ENCODE measurements around the gene ASIC4.
A peak's percentile ranks its signal among the peaks of the same experiment; 100 is the strongest.

Gene ASIC4

DNA sequence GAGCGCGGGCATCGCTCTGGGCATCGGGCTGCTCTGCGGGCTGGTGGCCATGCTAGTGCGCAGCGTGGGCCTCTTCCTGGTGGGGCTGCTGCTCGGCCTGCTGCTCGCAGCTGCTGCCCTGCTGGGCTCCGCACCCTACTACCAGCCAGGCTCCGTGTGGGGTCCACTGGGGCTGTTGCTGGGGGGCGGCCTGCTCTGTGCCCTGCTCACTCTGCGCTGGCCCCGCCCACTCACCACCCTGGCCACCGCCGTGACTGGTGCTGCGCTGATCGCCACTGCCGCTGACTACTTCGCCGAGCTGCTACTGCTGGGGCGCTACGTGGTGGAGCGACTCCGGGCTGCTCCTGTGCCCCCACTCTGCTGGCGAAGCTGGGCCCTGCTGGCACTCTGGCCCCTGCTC is 33.3 kb downstream of the ASIC4 start:
- Histone ChIP-seq H3K4me3 (ENCODE audit: extremely low read depth, insufficient read depth, low read length, poor library complexity, severe bottlenecking) (no peak overlapping the region), H3K9me3 (ENCODE audit: control insufficient read depth, low read length) (no peaks in the 10 kb centered on the region), H3K27ac (ENCODE audit: low read depth, low read length, severe bottlenecking) (no peak overlapping the region), H3K36me3 (ENCODE audit: control insufficient read depth, insufficient read depth, low read length) (no peaks in the 10 kb centered on the region), H3K4me1 (ENCODE audit: control insufficient read depth, insufficient read depth, low read length, poor library complexity, severe bottlenecking) (peaks cover 5% of the 10 kb centered on the region)
- WGBS, 2 experiments (ENCODE audit: insufficient coverage in 2 of 2), result 95 to 96% methylated on average over 26 of the region's 26 CpGs

DNA sequence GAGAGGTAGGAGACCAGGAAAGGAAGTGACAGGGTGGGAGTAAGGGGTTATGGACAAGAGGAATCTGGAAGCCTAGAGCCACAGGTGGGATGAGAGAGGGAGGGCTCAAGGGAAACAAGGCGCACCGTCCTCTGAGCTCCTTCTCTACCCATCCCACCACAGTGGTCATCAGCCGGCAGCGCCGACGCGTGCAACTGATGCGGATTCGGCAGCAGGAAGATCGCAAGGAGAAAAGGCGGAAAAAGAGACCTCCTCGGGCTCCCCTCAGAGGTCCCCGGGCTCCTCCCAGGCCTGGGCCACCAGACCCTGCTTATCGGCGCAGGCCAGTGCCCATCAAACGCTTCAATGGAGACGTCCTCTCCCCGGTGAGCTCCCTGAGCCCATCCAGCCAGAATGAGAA is 34.7 kb downstream of the ASIC4 start:
- H3K9me3 ChIP-seq (ENCODE audit: control insufficient read depth, low read length), result no peaks in the 10 kb centered on the region
- no peaks in the 10 kb centered on the region for H3K36me3 ChIP-seq (ENCODE audit: control insufficient read depth, insufficient read depth, low read length)
- no peak overlapping the region for H3K27ac ChIP-seq (ENCODE audit: low read depth, low read length, severe bottlenecking)
- 95 to 96% methylated on average over 10 to 16 of the region's 18 CpGs for WGBS, 2 experiments (ENCODE audit: insufficient coverage in 2 of 2)
- peaks cover 4% of the 10 kb centered on the region for H3K4me1 ChIP-seq (ENCODE audit: control insufficient read depth, insufficient read depth, low read length, poor library complexity, severe bottlenecking)
- no peak overlapping the region for H3K4me3 ChIP-seq (ENCODE audit: extremely low read depth, insufficient read depth, low read length, poor library complexity, severe bottlenecking)

DNA sequence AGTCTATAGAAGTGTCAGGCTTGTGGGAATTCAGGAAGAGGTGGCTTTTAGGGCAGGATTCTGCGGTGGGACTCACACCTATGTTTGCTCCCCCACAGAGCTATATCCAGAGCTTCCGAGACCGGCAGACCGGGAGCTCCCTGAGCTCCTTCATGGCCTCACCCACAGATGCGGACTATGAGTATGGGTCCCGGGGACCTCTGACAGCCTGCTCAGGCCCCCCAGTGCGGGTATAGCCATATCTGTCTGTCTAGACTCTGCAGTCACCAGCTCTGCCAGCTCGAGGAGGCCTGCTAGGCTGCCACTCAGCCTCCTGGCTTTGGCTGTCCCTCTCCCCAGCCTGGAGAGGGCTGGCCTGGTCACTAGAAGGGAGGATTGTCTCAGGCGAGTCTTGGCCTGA is 35.3 kb downstream of the ASIC4 start:
- no peak overlapping the region for H3K4me3 ChIP-seq (ENCODE audit: extremely low read depth, insufficient read depth, low read length, poor library complexity, severe bottlenecking)
- no peak overlapping the region for H3K27ac ChIP-seq (ENCODE audit: low read depth, low read length, severe bottlenecking)
- 90 to 92% methylated on average over 6 to 8 of the region's 9 CpGs for WGBS, 2 experiments (ENCODE audit: insufficient coverage in 2 of 2)
- H3K4me1 ChIP-seq (ENCODE audit: control insufficient read depth, insufficient read depth, low read length, poor library complexity, severe bottlenecking), result no peaks in the 10 kb centered on the region
- no peaks in the 10 kb centered on the region for H3K36me3 ChIP-seq (ENCODE audit: control insufficient read depth, insufficient read depth, low read length)
- H3K9me3 ChIP-seq (ENCODE audit: control insufficient read depth, low read length), result no peaks in the 10 kb centered on the region

DNA sequence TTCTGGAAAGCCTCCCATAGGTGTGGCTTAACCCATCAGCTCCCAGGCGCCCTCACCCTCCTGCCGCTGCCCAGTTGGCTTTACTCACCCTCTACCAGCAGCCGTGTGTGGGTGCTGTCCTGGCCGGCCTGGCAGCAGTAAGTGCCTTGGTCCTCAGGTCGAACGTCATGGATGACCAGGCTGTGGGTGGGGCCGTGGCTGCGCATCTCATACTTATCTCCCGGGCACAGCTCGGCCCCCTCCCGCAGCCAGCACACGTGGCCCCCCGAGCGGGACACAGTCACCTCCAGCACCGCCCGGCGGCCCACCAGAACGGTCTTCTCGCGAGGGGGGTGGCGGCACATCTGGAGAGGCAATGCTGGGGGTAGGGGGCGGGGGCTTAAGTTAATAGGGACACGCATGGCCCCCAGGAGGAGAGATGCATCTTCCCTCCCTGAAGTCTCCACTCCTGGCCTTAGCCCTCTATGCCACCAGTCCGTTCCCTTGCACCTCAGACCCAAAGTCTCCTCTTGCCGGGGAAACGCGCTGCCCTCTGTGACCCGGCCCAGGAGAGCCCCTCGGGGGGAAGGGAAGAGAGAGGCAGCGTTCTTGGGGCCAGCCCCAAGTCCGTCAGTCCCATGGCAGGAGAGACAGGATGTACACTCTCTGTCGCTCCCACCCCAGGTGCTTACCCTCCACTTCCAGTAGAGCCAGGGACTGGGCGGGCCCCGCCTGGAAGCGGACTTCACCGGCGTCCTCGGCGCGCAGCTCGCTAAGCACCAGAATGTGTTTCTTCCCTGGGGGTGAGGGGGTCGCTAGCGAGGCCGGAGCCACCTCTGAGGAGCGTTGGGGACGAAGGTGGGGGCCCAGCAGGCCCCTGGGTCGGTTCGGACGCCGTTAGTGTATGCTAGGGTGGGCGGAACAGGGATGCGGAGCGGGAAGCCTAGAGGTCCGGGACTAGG is 37.4 kb downstream of the ASIC4 start:
- Histone ChIP-seq H3K27ac (ENCODE audit: low read depth, low read length, severe bottlenecking) (no peak overlapping the region), H3K4me1 (ENCODE audit: control insufficient read depth, insufficient read depth, low read length, poor library complexity, severe bottlenecking) (no peaks in the 10 kb centered on the region)
- WGBS, 2 experiments (ENCODE audit: insufficient coverage in 2 of 2), result 1 to 4% methylated on average over 24 to 30 of the region's 54 CpGs

DNA sequence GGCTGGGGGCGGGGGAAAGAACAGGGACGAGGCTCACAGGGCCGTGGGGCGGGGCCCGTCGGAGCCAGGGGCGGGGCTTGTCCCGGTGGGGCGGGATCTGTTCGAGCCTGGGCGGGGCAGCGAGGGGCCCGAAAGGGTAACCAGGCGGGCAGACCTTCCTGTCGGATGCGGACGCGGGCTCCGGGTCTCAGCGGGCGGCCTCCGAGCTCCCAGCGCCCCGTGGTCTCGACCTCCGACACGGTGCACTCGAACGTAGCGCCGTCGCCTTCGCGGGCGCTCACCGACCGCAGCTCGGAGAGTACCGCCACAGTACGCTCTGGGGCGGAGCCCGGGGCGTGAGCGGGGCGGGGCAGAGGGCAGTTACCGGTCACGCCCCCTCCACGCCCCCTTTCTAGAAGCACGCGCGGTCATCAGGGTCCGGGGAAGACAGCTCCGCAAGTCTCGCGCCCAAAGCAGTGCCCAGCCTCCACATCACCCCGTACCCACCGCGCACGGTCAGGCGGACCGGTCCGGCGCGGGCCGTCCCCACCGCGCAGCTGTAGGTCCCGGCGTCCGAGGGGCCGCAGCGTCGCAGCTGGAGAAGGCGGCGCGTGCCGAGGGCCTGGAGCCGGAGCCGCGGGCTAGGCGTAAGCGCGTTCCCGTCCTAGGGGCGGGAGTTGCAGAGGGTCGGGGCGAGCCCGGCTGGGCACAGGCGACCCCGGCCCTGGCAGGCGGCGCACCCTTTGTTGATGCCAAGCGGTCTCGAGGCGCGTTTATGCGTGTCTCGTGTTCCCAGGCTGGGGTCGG is 38.3 kb downstream of the ASIC4 start:
- Histone ChIP-seq H3K4me3 (ENCODE audit: extremely low read depth, insufficient read depth, low read length, poor library complexity, severe bottlenecking) (peak overlapping the region; percentile 61), H3K27ac (ENCODE audit: low read depth, low read length, severe bottlenecking) (peak overlapping the region; percentile 41), H3K4me1 (ENCODE audit: control insufficient read depth, insufficient read depth, low read length, poor library complexity, severe bottlenecking) (no peaks in the 10 kb centered on the region), H3K36me3 (ENCODE audit: control insufficient read depth, insufficient read depth, low read length) (no peaks in the 10 kb centered on the region), H3K9me3 (ENCODE audit: control insufficient read depth, low read length) (no peaks in the 10 kb centered on the region)
- WGBS, 2 experiments (ENCODE audit: insufficient coverage in 2 of 2), result 2 to 3% methylated on average over 85 to 94 of the region's 99 CpGs

More for the DNA sequence above, 37.4 kb downstream of the ASIC4 start:
- H3K4me3 ChIP-seq (ENCODE audit: extremely low read depth, insufficient read depth, low read length, poor library complexity, severe bottlenecking), result peak overlapping the region; percentile 61
- H3K9me3 ChIP-seq (ENCODE audit: control insufficient read depth, low read length), result no peaks in the 10 kb centered on the region
- no peaks in the 10 kb centered on the region for H3K36me3 ChIP-seq (ENCODE audit: control insufficient read depth, insufficient read depth, low read length)

DNA sequence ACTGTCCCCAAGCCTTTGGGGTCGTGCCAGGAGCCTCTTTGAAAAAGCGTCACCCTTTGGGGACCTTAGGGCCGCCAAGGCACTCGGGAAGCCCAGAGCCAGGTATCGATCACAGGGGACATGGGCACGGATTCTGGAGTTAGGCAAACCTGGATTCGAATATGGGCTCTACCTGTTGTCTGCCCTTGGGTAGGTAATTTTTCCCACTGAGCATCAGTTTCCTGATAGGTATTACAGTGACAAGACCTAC is 38.8 kb downstream of the ASIC4 start:
- no peaks in the 10 kb centered on the region for H3K9me3 ChIP-seq (ENCODE audit: control insufficient read depth, low read length)
- no peaks in the 10 kb centered on the region for H3K36me3 ChIP-seq (ENCODE audit: control insufficient read depth, insufficient read depth, low read length)
- H3K4me3 ChIP-seq (ENCODE audit: extremely low read depth, insufficient read depth, low read length, poor library complexity, severe bottlenecking), result peak overlapping the region; percentile 61
- WGBS, 2 experiments (ENCODE audit: insufficient coverage in 2 of 2), result 56 to 57% methylated on average over 7 of the region's 7 CpGs
- no peak overlapping the region for H3K27ac ChIP-seq (ENCODE audit: low read depth, low read length, severe bottlenecking)
- H3K4me1 ChIP-seq (ENCODE audit: control insufficient read depth, insufficient read depth, low read length, poor library complexity, severe bottlenecking), result no peaks in the 10 kb centered on the region

DNA sequence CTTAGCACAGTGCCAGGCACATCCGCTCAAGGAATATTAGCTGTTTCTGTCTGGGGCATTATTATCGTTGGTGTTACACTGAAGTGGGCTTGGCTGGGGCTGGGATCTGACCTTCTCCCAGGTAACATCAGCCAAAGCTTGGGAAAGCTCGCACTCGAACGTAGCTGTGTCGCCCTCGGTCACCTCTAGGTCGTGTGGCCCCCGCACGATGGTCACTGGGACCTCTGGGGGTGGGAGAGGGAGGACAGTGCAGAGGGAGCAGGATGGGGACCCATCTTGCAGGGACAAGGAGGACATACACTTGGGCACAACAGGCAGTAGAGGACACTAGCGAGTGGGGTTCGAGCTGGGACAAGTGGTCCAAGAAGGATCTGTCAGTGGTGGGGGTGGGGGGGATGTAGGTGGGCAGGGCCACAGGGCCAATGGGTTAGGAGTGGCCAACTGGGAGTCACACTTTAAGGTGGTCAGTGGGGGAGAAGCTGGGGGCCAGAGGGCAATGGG is 39.2 kb downstream of the ASIC4 start:
- Histone ChIP-seq H3K27ac (ENCODE audit: low read depth, low read length, severe bottlenecking) (no peak overlapping the region), H3K36me3 (ENCODE audit: control insufficient read depth, insufficient read depth, low read length) (no peaks in the 10 kb centered on the region), H3K4me1 (ENCODE audit: control insufficient read depth, insufficient read depth, low read length, poor library complexity, severe bottlenecking) (no peaks in the 10 kb centered on the region), H3K4me3 (ENCODE audit: extremely low read depth, insufficient read depth, low read length, poor library complexity, severe bottlenecking) (no peak overlapping the region), H3K9me3 (ENCODE audit: control insufficient read depth, low read length) (no peaks in the 10 kb centered on the region)
- 79 to 89% methylated on average over 12 of the region's 12 CpGs for WGBS, 2 experiments (ENCODE audit: insufficient coverage in 2 of 2)

DNA sequence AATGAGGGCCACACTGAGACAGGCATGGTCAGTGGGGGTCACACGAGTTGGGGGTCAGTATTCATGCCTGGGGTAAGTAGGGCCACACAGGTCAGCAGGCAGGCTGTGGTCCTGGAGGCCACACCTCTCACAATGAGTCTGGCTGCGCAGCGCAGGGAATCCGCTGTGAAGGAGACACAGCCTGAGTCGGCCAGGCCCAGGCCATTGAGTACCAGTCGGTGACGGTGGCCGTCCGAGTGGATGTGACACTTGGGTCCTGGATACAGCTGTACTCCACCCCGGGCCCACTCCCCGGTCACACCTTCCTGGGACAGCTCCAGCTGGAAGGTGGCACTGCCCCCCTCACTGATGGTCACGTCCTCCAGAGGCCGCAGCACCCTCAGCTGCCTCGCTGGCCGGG is 40.1 kb downstream of the ASIC4 start:
- Histone ChIP-seq H3K9me3 (ENCODE audit: control insufficient read depth, low read length) (no peaks in the 10 kb centered on the region), H3K4me1 (ENCODE audit: control insufficient read depth, insufficient read depth, low read length, poor library complexity, severe bottlenecking) (no peaks in the 10 kb centered on the region), H3K27ac (ENCODE audit: low read depth, low read length, severe bottlenecking) (no peak overlapping the region), H3K36me3 (ENCODE audit: control insufficient read depth, insufficient read depth, low read length) (peaks cover 2% of the 10 kb centered on the region), H3K4me3 (ENCODE audit: extremely low read depth, insufficient read depth, low read length, poor library complexity, severe bottlenecking) (no peak overlapping the region)
- WGBS, 2 experiments (ENCODE audit: insufficient coverage in 2 of 2), result 94 to 97% methylated on average over 11 of the region's 15 CpGs

DNA sequence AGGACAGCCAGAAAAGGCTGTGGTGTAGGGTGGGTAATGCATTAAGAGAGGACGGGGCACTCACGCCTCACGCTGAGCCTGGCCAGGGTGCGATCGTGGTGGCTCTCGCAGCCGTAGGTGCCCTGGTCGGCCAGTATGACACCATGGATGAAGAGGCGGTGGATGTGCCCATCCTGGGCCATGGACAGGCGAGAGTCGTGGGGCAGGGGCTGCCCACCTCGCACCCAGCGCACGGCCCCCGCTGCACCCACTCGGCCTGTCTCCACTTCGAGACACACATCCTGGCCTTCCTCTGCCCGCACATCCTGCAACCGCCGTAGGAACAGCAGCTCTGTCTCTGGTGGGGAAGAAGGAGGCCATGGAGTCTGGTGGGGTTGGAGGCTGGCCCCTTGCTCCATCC is 41.7 kb downstream of the ASIC4 start:
- Histone ChIP-seq H3K27ac (ENCODE audit: low read depth, low read length, severe bottlenecking) (no peak overlapping the region), H3K9me3 (ENCODE audit: control insufficient read depth, low read length) (no peaks in the 10 kb centered on the region), H3K36me3 (ENCODE audit: control insufficient read depth, insufficient read depth, low read length) (peaks cover 2% of the 10 kb centered on the region), H3K4me1 (ENCODE audit: control insufficient read depth, insufficient read depth, low read length, poor library complexity, severe bottlenecking) (peaks cover 8% of the 10 kb centered on the region), H3K4me3 (ENCODE audit: extremely low read depth, insufficient read depth, low read length, poor library complexity, severe bottlenecking) (no peak overlapping the region)
- WGBS, 2 experiments (ENCODE audit: insufficient coverage in 2 of 2), result 91 to 95% methylated on average over 15 to 17 of the region's 20 CpGs

DNA sequence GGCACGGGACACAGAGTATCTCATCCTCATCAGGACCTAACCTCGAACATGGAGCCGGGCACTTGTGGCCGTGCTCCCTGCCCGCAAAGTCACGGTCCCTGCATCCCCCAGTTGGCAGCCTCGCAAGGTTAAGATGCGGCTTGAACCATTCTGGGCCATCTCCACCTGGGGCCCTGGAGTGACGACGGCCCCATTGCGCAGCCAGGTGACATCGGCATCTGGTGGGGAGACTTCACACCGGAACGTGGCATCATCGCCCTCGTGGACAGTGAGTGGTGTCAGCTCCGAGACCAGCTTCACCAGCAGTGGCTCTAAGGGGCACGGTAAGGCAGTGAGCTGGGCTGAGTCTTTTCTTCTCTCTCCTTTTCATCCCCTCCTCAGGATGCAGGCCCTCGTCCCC is 42.1 kb downstream of the ASIC4 start:
- Histone ChIP-seq H3K27ac (ENCODE audit: low read depth, low read length, severe bottlenecking) (no peak overlapping the region), H3K4me3 (ENCODE audit: extremely low read depth, insufficient read depth, low read length, poor library complexity, severe bottlenecking) (no peak overlapping the region), H3K4me1 (ENCODE audit: control insufficient read depth, insufficient read depth, low read length, poor library complexity, severe bottlenecking) (peaks cover 13% of the 10 kb centered on the region), H3K36me3 (ENCODE audit: control insufficient read depth, insufficient read depth, low read length) (peaks cover 2% of the 10 kb centered on the region), H3K9me3 (ENCODE audit: control insufficient read depth, low read length) (no peaks in the 10 kb centered on the region)
- 97 to 98% methylated on average over 17 of the region's 19 CpGs for WGBS, 2 experiments (ENCODE audit: insufficient coverage in 2 of 2)

DNA sequence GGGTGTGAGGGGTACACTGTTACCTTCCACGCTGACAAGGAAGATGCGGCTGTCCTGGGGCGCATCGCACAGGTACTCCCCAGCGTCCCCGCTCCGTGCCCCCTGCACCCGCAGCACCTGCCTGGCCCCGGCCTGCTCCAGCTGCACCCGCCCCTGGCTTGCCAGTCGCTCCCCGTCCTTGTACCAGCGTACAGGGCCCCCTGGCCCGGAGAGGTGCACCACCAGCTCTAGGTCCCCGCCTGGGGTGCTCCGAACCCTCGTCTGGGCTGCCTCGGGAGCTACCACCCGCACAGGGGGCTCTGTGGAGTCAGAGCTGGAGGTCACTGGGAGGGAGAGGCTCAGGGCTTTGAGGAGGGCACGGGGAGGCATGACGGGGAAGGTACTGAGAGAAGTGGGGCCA is 43.0 kb downstream of the ASIC4 start:
- whole genome bisulfite sequencing, 2 experiments (ENCODE audit: insufficient coverage in 2 of 2), result 95 to 96% methylated on average over 20 to 21 of the region's 21 CpGs
- H3K36me3 ChIP-seq (ENCODE audit: control insufficient read depth, insufficient read depth, low read length), result peaks cover 2% of the 10 kb centered on the region
- no peak overlapping the region for H3K4me3 ChIP-seq (ENCODE audit: extremely low read depth, insufficient read depth, low read length, poor library complexity, severe bottlenecking)
- no peak overlapping the region for H3K27ac ChIP-seq (ENCODE audit: low read depth, low read length, severe bottlenecking)
- peaks cover 18% of the 10 kb centered on the region for H3K4me1 ChIP-seq (ENCODE audit: control insufficient read depth, insufficient read depth, low read length, poor library complexity, severe bottlenecking)
- no peaks in the 10 kb centered on the region for H3K9me3 ChIP-seq (ENCODE audit: control insufficient read depth, low read length)
